Measurements from ENCODE around the gene BMPR1A. TPM values are rescaled to one million over a fixed set of nuclear protein-coding genes. Genes with fewer than 3 reads are reported as not detected.

The BMPR1A gene
- total and polyA plus RNA-seq, 9 of the 15 experiments (the other 6 are each of a cell fraction or from before 2014, with no cell fraction given) = 1.6 to 17.5 (median 9.1) TPM

DNA sequence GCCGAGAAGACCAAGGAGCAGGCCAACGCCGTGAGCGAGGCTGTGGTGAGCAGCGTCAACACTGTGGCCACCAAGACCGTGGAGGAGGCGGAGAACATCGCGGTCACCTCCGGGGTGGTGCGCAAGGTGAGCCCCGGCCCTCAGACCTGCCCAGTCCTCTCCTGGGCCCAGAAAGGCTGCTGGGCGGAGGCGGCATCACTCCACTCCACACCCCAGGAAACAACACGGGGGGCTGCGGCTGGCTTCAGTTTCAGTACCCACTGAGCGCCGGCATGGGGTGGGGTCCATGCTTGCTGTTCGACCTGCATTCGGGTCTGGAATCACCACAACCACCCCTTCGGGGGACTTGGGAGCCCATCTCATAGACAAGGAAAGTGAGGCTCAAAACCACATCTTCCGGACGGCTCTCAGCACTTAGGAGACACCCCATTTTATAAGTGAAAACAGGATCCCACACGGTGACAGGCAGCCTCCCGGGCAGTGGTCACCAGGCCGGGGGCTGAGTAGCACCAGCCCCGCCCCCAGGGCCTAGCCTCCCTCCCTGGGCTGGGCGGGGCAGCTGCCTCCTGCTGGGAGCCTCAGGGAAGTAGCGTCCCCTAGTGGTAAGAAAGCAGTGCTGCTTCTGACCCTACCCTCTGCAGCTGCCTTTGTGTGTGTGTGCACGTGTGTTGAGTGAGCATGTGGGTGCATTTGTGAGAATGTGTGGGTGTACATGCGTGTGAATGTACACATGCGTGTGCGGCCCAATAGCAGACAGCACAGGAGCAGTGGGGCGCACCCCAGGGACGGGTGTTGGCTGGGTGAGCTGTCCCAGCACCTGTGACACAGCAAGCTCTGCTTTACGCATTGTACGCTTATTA is 203.8 kb downstream of the BMPR1A start (continued):
- no peak for TF ChIP-seq FOXM1 (IDR thresholded peaks at IDR 0.05; ENCODE audit: low read depth)
- TF ChIP-seq FOXM1 (CRISPR knock-in tag; IDR thresholded peaks at IDR 0.05; ENCODE audit: low read depth) = no peak
- no peak for TF ChIP-seq CBFA2T2 (conservative IDR thresholded peaks at IDR 0.05)
- TF ChIP-seq BRF1 (IDR thresholded peaks at IDR 0.05; ENCODE audit: borderline replicate concordance, extremely low read depth, insufficient read length) = no peak
- TF ChIP-seq, protein P1, sequence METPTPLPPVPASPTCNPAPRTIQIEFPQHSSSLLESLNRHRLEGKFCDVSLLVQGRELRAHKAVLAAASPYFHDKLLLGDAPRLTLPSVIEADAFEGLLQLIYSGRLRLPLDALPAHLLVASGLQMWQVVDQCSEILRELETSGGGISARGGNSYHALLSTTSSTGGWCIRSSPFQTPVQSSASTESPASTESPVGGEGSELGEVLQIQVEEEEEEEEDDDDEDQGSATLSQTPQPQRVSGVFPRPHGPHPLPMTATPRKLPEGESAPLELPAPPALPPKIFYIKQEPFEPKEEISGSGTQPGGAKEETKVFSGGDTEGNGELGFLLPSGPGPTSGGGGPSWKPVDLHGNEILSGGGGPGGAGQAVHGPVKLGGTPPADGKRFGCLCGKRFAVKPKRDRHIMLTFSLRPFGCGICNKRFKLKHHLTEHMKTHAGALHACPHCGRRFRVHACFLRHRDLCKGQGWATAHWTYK (CRISPR knock-in tag; IDR thresholded peaks at IDR 0.05) = no peak
- TF ChIP-seq KLF1 (tag; IDR thresholded peaks at IDR 0.05) = no peak
- no peak for TF ChIP-seq NFXL1 (CRISPR knock-in tag; IDR thresholded peaks at IDR 0.05)
- TF ChIP-seq POLR3A (IDR thresholded peaks at IDR 0.05; ENCODE audit: borderline replicate concordance, extremely low read depth, insufficient read depth, insufficient read length) = no peak
- TF ChIP-seq, protein P2, sequence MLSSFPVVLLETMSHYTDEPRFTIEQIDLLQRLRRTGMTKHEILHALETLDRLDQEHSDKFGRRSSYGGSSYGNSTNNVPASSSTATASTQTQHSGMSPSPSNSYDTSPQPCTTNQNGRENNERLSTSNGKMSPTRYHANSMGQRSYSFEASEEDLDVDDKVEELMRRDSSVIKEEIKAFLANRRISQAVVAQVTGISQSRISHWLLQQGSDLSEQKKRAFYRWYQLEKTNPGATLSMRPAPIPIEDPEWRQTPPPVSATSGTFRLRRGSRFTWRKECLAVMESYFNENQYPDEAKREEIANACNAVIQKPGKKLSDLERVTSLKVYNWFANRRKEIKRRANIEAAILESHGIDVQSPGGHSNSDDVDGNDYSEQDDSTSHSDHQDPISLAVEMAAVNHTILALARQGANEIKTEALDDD (IDR thresholded peaks at IDR 0.05) = no peak

All from K562 (cell line).